OCI-LY7 (cell line): ENCODE results near the gene MRPS22. TPM values are rescaled to one million over a fixed set of nuclear protein-coding genes. Genes with fewer than 3 reads are reported as not detected.
A peak's percentile ranks its signal among the peaks of the same experiment; 100 is the strongest.

Source experiments
- BruUV-seq: library from RNA; stranded (reverse); fragments of 400-500 nt; replicated peaks from 2 replicates; lab custom pipeline; 2021; lab: Mats Ljungman, UMichigan
- CTCF ChIA-PET: fragments of 300-600 bp; sonication (Branson Sonifier 250); formaldehyde crosslinking; loops from one replicate; lab custom pipeline; 2022; ENCODE audit warnings: antibody characterized with exemption; ENCODE audit not compliant: unreplicated experiment; lab: Charles Lee
- POLR2A ChIA-PET: fragments of 300-600 bp; sonication (Branson Sonifier 250); formaldehyde crosslinking; loops from one replicate; lab custom pipeline; 2022; ENCODE audit warnings: antibody characterized with exemption; lab: Charles Lee
- DNase-seq: peaks from one replicate; pipeline ENCODE4 v3.0.0-alpha.2; 2015; ENCODE audit warnings: low spot score
- H2AFZ ChIP-seq: fragments of 200-600 bp; sonication (generic), shearing (Covaris generic); 2 replicates; pipeline ENCODE4 v1.6.1; 2014; ENCODE audit warnings: mild to moderate bottlenecking, antibody characterized with exemption, low read length, moderate library complexity
- H3K27ac ChIP-seq: fragments of 200-600 bp; sonication (generic); 2 replicates; pipeline ENCODE4 v1.5.1; 2014; ENCODE audit warnings: mixed run types, low read depth, mild to moderate bottlenecking, moderate library complexity, low read length, inconsistent platforms; ENCODE audit not compliant: poor library complexity, severe bottlenecking
- H3K36me3 ChIP-seq: fragments of 200-600 bp; sonication (generic); 2 replicates; pipeline ENCODE4 v1.6.1; 2014; ENCODE audit warnings: mild to moderate bottlenecking, antibody characterized with exemption, low read length, moderate library complexity, mixed read lengths; ENCODE audit not compliant: insufficient read depth
- H3K4me1 ChIP-seq: fragments of 200-600 bp; sonication (generic); 2 replicates; pipeline ENCODE4 v1.5.1; 2014; ENCODE audit warnings: mild to moderate bottlenecking, low read length; ENCODE audit not compliant: insufficient read depth, poor library complexity, severe bottlenecking
- H3K4me2 ChIP-seq: fragments of 200-600 bp; sonication (generic); 2 replicates; pipeline ENCODE4 v1.6.1; 2014; ENCODE audit warnings: mild to moderate bottlenecking, low read length
- H3K4me3 ChIP-seq: fragments of 200-600 bp; sonication (generic); 2 replicates; pipeline ENCODE4 v1.5.1; 2014; ENCODE audit warnings: mild to moderate bottlenecking, low read depth, low read length; ENCODE audit not compliant: poor library complexity, severe bottlenecking
- H3K79me2 ChIP-seq: fragments of 200-600 bp; sonication (generic); 2 replicates; pipeline ENCODE4 v1.6.1; 2016; ENCODE audit warnings: low read depth, mild to moderate bottlenecking, low read length, moderate library complexity, mixed read lengths; ENCODE audit not compliant: insufficient read depth
- H3K9me2 ChIP-seq: fragments of 200-600 bp; sonication (generic); 2 replicates; pipeline ENCODE4 v1.6.1; 2016; ENCODE audit warnings: mild to moderate bottlenecking, low read length, mixed read lengths; ENCODE audit not compliant: insufficient read depth
- H3K9me3 ChIP-seq: fragments of 200-600 bp; sonication (generic); 2 replicates; pipeline ENCODE4 v1.6.1; 2014; ENCODE audit warnings: mild to moderate bottlenecking, mixed run types, low read length, mixed read lengths
- H4K20me1 ChIP-seq: fragments of 200-600 bp; sonication (generic); 2 replicates; pipeline ENCODE4 v1.6.1; 2014; ENCODE audit warnings: mild to moderate bottlenecking, antibody characterized with exemption, low read length, moderate library complexity, mixed read lengths; ENCODE audit not compliant: insufficient read depth
- CTCF ChIP-seq: fragments of 200-600 bp; sonication (generic); conservative IDR thresholded peaks from 2 replicates; pipeline ENCODE4 v1.5.1; 2014; ENCODE audit warnings: mild to moderate bottlenecking, antibody characterized with exemption, low read length, moderate library complexity, mixed read lengths
- EZH2phosphoT487 ChIP-seq: fragments of 200-600 bp; sonication (generic); IDR thresholded peaks from 2 replicates; pipeline ENCODE4 v1.6.1; 2018; ENCODE audit warnings: low read depth, borderline replicate concordance, mild to moderate bottlenecking, mixed run types, antibody characterized with exemption, low read length, moderate library complexity, mixed read lengths
- intact Hi-C: fragments of 100-400 bp; cut with micrococcal nuclease; formaldehyde crosslinking; loops from one replicate; pipeline ENCODE4 v1.10.0; 2022; ENCODE audit not compliant: unreplicated experiment
- total RNA-seq, 2 experiments: library from RNA; depleted of rRNA in 1 of 2; stranded (reverse); fragments of >200 nt in 1 of 2; shearing (Covaris generic) in 1 of 2; gene quantifications; 2 replicates each; pipeline ENCODE4 v1.2.3, GENCODE V29; 2014 to 2022

MRPS22 gene
- total RNA-seq, 2 experiments from 2014 or later = 54.9 to 61.4 TPM

- peaks cover 25% of the 10 kb centered on the region for H3K79me2 ChIP-seq
- H4K20me1 ChIP-seq = peaks cover 8% of the 10 kb centered on the region; the same call in 1 of the 2 replicates
- no peaks in the 10 kb centered on the region for H3K9me2 ChIP-seq
- no TSS peak for BruUV-seq
- intact Hi-C loops = loop anchor here (10.0 kb wide), 1 partner anchor 1167 kb away; the partner anchor contains the start of gene DBR1
- TF ChIP-seq CTCF (no peak), EZH2phosphoT487 (no peak)
- DNase-seq = no peak
- H3K36me3 ChIP-seq = peaks cover 12% of the 10 kb centered on the region
- ChIA-PET CTCF (no interaction called here), POLR2A (interaction anchor here (0.7 kb wide), 1 partner anchor 41 kb away, joined by 3 read pairs; no protein-coding TSS in a partner anchor)
- H2AFZ ChIP-seq = no peak overlapping the region; the same call in 1 of the 2 replicates
- H3K4me1 ChIP-seq = peaks cover 13% of the 10 kb centered on the region
- H3K4me2 ChIP-seq = no peak overlapping the region
- H3K9me3 ChIP-seq = no peaks in the 10 kb centered on the region; the same call in 1 of the 2 replicates
- H3K27ac ChIP-seq = no peak overlapping the region
- no peak overlapping the region for H3K4me3 ChIP-seq
Measured at GRCh38 chr3:139342054-139342453, 1.8 kb upstream of the MRPS22 start.

DNA sequence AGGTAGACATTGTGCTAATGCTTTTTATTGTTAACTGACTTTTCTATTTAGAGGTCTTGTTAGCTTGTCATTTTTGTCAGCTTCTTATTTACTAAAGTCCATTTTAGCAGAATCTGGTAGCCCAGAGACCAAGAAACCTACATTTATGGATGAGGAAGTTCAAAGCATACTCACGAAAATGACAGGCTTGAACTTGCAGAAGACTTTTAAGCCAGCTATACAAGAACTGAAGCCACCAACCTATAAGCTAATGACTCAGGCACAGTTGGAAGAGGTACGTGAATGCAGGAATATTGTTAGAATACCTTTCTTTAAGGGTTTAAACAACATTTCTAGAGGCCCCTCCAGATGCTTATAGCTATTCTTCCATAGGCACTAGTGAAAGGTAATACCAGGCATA is 3.0 kb downstream of the MRPS22 start:
- Histone ChIP-seq H3K4me1 (peaks cover 13% of the 10 kb centered on the region), H2AFZ (no peak overlapping the region), H3K79me2 (peaks cover 25% of the 10 kb centered on the region), H4K20me1 (peaks cover 12% of the 10 kb centered on the region), H3K4me3 (no peak overlapping the region), H3K36me3 (peaks cover 59% of the 10 kb centered on the region), H3K4me2 (no peak overlapping the region), H3K27ac (no peak overlapping the region), H3K9me2 (no peaks in the 10 kb centered on the region), H3K9me3 (no peaks in the 10 kb centered on the region; the same call in 1 of the 2 replicates)
- DNase-seq = no peak
- intact Hi-C loops = loop anchor here (10.0 kb wide), 1 partner anchor 1172 kb away; the partner anchor contains the start of gene DBR1
- TF ChIP-seq CTCF = no peak
- no peak for TF ChIP-seq EZH2phosphoT487
- CTCF ChIA-PET = no interaction called here
- BruUV-seq = no TSS peak
- POLR2A ChIA-PET = interaction anchor here (1.2 to 2.0 kb wide), 3 partner anchors 9 to 43 kb away, joined by 3 to 10 read pairs (median 4); partner anchors contain the start of gene COPB2

DNA sequence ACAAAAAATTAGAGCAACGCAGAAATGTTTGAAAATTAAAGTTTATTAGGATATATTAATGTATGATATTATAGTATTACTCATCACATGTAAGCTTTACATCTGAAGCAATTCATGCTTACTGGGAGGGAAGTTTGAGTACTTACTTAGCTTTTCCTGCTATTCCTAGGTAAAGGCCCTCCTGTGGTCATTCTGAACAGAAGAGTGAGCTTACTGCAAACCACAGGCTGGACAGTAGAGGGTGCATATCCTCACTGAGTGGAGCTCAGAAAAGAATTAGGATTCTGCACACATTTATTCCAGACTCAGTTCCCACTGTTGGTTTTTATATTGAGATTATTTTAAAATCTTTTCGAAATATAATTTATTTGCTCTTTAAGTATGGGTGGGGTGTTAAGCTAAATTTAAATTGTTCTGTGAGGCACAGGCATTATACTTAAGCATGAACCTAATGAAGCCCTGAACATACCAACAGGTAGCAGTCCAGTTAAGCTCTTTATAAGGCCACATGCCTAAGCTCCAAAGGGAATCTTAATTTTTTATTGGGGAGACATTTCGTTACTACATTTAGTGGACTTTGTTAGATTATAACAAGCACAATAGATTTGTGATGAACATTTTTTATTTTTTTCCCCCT is 10.2 kb downstream of the MRPS22 start:
- intact Hi-C loops = no loop called here
- no peaks in the 10 kb centered on the region for H3K9me2 ChIP-seq
- ChIA-PET CTCF (interaction anchor here (1.0 to 1.4 kb wide), 3 partner anchors 9 to 14 kb away, joined by 3 to 14 read pairs (median 8); no protein-coding TSS in a partner anchor), POLR2A (interaction anchor here (0.7 to 2.3 kb wide), 9 partner anchors 8 to 36 kb away, joined by 3 to 13 read pairs (median 5); partner anchors contain the start of genes COPB2 and MRPS22)
- DNase-seq = peak; percentile 40
- H3K4me1 ChIP-seq = no peaks in the 10 kb centered on the region
- no peaks in the 10 kb centered on the region for H3K79me2 ChIP-seq
- H3K4me2 ChIP-seq = no peak overlapping the region
- no peak overlapping the region for H3K27ac ChIP-seq
- no peak overlapping the region for H3K4me3 ChIP-seq
- H2AFZ ChIP-seq = no peak overlapping the region
- H4K20me1 ChIP-seq = no peaks in the 10 kb centered on the region; the same call in 1 of the 2 replicates
- peak; percentile 79 for TF ChIP-seq CTCF
- TF ChIP-seq EZH2phosphoT487 = no peak
- H3K36me3 ChIP-seq = peaks cover 100% of the 10 kb centered on the region
- no peaks in the 10 kb centered on the region for H3K9me3 ChIP-seq
- no TSS peak for BruUV-seq
